ENCODE data around the gene SAXO2.
"Not testable (repeated sequence)": the region's sequence is repeated elsewhere in the genome, so short reads cannot be mapped to it uniquely, and the experiment has no call there.

The SAXO2 gene

GRCh38 chr15:82248261-82248660, 14.4 kb upstream of the SAXO2 start:
- not testable (repeated sequence) for H3K4me3 ChIP-seq (ENCODE audit: low read depth in 1 of 2, low read length in 2 of 2); H3K27me3 ChIP-seq (ENCODE audit: control insufficient read depth in 1 of 2, insufficient read depth in 2 of 2, low read length in 2 of 2); H3K27ac ChIP-seq (ENCODE audit: low read depth, low read length); H3K4me1 ChIP-seq (ENCODE audit: insufficient read depth, low read length); H3K9ac ChIP-seq (ENCODE audit: low read length); H3K9me3 ChIP-seq (ENCODE audit: low read length); H3K36me3 ChIP-seq (ENCODE audit: insufficient read depth, low read length)

DNA sequence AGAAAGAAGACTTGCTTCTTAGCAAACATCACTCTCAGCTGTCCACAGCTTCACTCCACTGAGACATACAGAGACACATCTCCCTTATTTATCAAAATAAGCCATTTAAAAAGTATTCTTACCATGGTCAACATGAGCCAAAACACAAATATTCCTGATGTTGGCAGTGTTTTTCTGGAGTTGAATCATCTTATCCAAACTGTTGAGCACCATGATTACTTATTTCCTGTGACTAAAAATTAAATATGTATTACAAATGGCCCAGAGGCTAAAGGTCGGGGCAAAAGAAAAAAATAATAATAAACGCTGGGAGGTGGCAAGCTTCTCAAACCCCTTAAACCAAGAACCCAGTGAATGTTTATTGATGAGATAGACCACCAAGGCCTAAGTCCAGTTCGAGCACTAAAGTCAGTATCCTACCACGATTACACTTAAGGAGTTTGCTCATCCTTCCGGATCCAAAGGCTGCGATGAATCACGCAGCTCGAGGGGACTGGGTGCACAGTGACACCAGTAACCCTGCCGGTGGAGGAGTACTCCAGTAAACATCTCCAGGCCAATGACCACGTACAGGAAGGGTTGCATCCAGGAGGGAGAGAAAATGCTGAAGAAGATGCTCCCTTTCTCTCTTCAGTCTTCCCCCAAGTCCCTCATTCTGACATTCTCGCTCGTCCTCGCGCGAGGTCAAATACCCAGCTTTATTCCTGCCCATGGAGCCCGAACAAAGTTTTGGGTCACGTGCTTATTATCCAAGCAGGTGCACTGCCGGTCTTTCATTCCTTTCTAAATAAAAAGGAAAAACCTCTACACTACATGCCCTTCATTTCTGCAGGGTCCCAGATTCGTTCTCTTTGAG, 824 bp upstream of the SAXO2 start:
- Histone ChIP-seq H3K4me3 (ENCODE audit: low read depth in 1 of 2, low read length in 2 of 2) (peak overlapping the region; percentile 55 to 68), H3K27ac (ENCODE audit: low read depth, low read length) (peak overlapping the region; percentile 21), H3K4me1 (ENCODE audit: insufficient read depth, low read length) (peaks cover 13% of the 10 kb centered on the region)
- H3K9me3 ChIP-seq (ENCODE audit: low read length); H3K36me3 ChIP-seq (ENCODE audit: insufficient read depth, low read length); H3K9ac ChIP-seq (ENCODE audit: low read length); H3K27me3 ChIP-seq (ENCODE audit: control insufficient read depth in 1 of 2, insufficient read depth in 2 of 2, low read length in 2 of 2): not testable (repeated sequence)

DNA sequence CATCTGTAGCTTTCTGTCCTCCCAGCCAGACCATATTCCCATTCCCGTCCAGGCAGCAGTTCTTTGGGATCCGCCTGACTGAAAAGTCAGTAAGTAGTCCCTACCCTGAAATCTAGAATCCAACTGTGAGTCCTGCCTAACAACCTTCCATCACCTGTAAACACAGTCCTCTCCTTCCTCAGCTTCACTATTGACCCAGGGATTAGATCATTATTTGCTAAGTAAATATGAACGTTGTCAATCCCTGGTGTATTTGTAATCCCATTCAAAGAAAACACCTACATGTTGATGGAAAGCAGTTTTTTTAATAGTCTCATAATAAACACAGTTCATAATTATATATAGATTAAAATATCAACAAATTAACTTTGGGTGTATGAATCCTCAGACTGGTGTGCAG, 732 bp downstream of the SAXO2 start:
- H3K9ac ChIP-seq (ENCODE audit: low read length), result no peak overlapping the region
- peak overlapping the region; percentile 21 for H3K27ac ChIP-seq (ENCODE audit: low read depth, low read length)

GRCh38 chr15:82267137-82267536, 4.5 kb downstream of the SAXO2 start:
- H3K9me3 ChIP-seq (ENCODE audit: low read length); H3K4me3 ChIP-seq (ENCODE audit: low read depth in 1 of 2, low read length in 2 of 2); H3K27me3 ChIP-seq (ENCODE audit: control insufficient read depth in 1 of 2, insufficient read depth in 2 of 2, low read length in 2 of 2); H3K36me3 ChIP-seq (ENCODE audit: insufficient read depth, low read length); H3K9ac ChIP-seq (ENCODE audit: low read length); H3K4me1 ChIP-seq (ENCODE audit: insufficient read depth, low read length); H3K27ac ChIP-seq (ENCODE audit: low read depth, low read length): not testable (repeated sequence)

More for the DNA sequence above, 732 bp downstream of the SAXO2 start:
- H3K9me3 ChIP-seq (ENCODE audit: low read length), result no peaks in the 10 kb centered on the region
- H3K36me3 ChIP-seq (ENCODE audit: insufficient read depth, low read length), result peaks cover 6% of the 10 kb centered on the region
- H3K4me1 ChIP-seq (ENCODE audit: insufficient read depth, low read length), result peaks cover 13% of the 10 kb centered on the region
- H3K4me3 ChIP-seq (ENCODE audit: low read depth in 1 of 2, low read length in 2 of 2), result peak overlapping the region; percentile 55 to 68
- no peaks in the 10 kb centered on the region for H3K27me3 ChIP-seq (ENCODE audit: control insufficient read depth in 1 of 2, insufficient read depth in 2 of 2, low read length in 2 of 2)

DNA sequence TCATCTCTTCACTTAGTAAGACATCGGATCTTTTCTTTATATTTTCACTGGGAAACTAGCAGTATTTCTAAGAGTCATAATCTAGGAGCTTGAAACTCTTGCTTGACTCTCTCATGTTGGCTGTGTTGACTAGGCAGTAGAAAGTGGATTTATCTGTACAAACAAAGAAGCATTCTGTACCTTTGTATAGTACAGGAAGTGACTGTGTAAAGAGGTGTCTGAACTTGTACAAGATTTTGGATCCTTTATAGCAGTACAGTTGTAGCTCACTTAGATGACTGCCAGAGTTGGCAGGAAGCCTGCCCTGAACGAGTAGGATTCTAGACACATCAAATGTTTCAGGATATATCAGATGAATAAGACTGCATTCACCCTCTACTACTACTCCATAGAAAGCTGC, 5.8 kb downstream of the SAXO2 start:
- not testable (repeated sequence) for H3K9ac ChIP-seq (ENCODE audit: low read length); H3K27me3 ChIP-seq (ENCODE audit: control insufficient read depth in 1 of 2, insufficient read depth in 2 of 2, low read length in 2 of 2); H3K9me3 ChIP-seq (ENCODE audit: low read length); H3K4me1 ChIP-seq (ENCODE audit: insufficient read depth, low read length); H3K36me3 ChIP-seq (ENCODE audit: insufficient read depth, low read length); H3K27ac ChIP-seq (ENCODE audit: low read depth, low read length); H3K4me3 ChIP-seq (ENCODE audit: low read depth in 1 of 2, low read length in 2 of 2)

- H3K27ac ChIP-seq (ENCODE audit: low read depth, low read length), result no peak overlapping the region
Measured at GRCh38 chr15:82272154-82272553, 9.5 kb downstream of the SAXO2 start.

GRCh38 chr15:82275410-82275809, 12.8 kb downstream of the SAXO2 start:
- Histone ChIP-seq H3K27me3 (ENCODE audit: control insufficient read depth in 1 of 2, insufficient read depth in 2 of 2, low read length in 2 of 2) (no peaks in the 10 kb centered on the region), H3K9me3 (ENCODE audit: low read length) (no peaks in the 10 kb centered on the region), H3K9ac (ENCODE audit: low read length) (no peak overlapping the region), H3K36me3 (ENCODE audit: insufficient read depth, low read length) (no peaks in the 10 kb centered on the region), H3K27ac (ENCODE audit: low read depth, low read length) (no peak overlapping the region), H3K4me1 (ENCODE audit: insufficient read depth, low read length) (no peaks in the 10 kb centered on the region), H3K4me3 (ENCODE audit: low read depth in 1 of 2, low read length in 2 of 2) (no peak overlapping the region)

More at GRCh38 chr15:82272154-82272553, 9.5 kb downstream of the SAXO2 start:
- Histone ChIP-seq H3K9me3 (ENCODE audit: low read length) (no peaks in the 10 kb centered on the region), H3K9ac (ENCODE audit: low read length) (no peak overlapping the region), H3K36me3 (ENCODE audit: insufficient read depth, low read length) (no peaks in the 10 kb centered on the region), H3K4me3 (ENCODE audit: low read depth in 1 of 2, low read length in 2 of 2) (no peak overlapping the region), H3K4me1 (ENCODE audit: insufficient read depth, low read length) (no peaks in the 10 kb centered on the region), H3K27me3 (ENCODE audit: control insufficient read depth in 1 of 2, insufficient read depth in 2 of 2, low read length in 2 of 2) (no peaks in the 10 kb centered on the region)

GRCh38 chr15:82281276-82281675, 18.7 kb downstream of the SAXO2 start:
- not testable (repeated sequence) for H3K4me1 ChIP-seq (ENCODE audit: insufficient read depth, low read length); H3K27ac ChIP-seq (ENCODE audit: low read depth, low read length); H3K9me3 ChIP-seq (ENCODE audit: low read length); H3K4me3 ChIP-seq (ENCODE audit: low read depth in 1 of 2, low read length in 2 of 2); H3K9ac ChIP-seq (ENCODE audit: low read length); H3K36me3 ChIP-seq (ENCODE audit: insufficient read depth, low read length); H3K27me3 ChIP-seq (ENCODE audit: control insufficient read depth in 1 of 2, insufficient read depth in 2 of 2, low read length in 2 of 2)

GRCh38 chr15:82282386-82282785, 19.8 kb downstream of the SAXO2 start:
- H3K27me3 ChIP-seq (ENCODE audit: control insufficient read depth in 1 of 2, insufficient read depth in 2 of 2, low read length in 2 of 2); H3K4me1 ChIP-seq (ENCODE audit: insufficient read depth, low read length); H3K9me3 ChIP-seq (ENCODE audit: low read length); H3K27ac ChIP-seq (ENCODE audit: low read depth, low read length); H3K4me3 ChIP-seq (ENCODE audit: low read depth in 1 of 2, low read length in 2 of 2); H3K36me3 ChIP-seq (ENCODE audit: insufficient read depth, low read length); H3K9ac ChIP-seq (ENCODE audit: low read length): not testable (repeated sequence)

- not testable (repeated sequence) for H3K27ac ChIP-seq (ENCODE audit: low read depth, low read length); H3K27me3 ChIP-seq (ENCODE audit: control insufficient read depth in 1 of 2, insufficient read depth in 2 of 2, low read length in 2 of 2); H3K4me3 ChIP-seq (ENCODE audit: low read depth in 1 of 2, low read length in 2 of 2); H3K9ac ChIP-seq (ENCODE audit: low read length); H3K4me1 ChIP-seq (ENCODE audit: insufficient read depth, low read length); H3K9me3 ChIP-seq (ENCODE audit: low read length); H3K36me3 ChIP-seq (ENCODE audit: insufficient read depth, low read length)
Measured at GRCh38 chr15:82284381-82284780, 21.8 kb downstream of the SAXO2 start.

- not testable (repeated sequence) for H3K27me3 ChIP-seq (ENCODE audit: control insufficient read depth in 1 of 2, insufficient read depth in 2 of 2, low read length in 2 of 2); H3K4me1 ChIP-seq (ENCODE audit: insufficient read depth, low read length); H3K4me3 ChIP-seq (ENCODE audit: low read depth in 1 of 2, low read length in 2 of 2); H3K27ac ChIP-seq (ENCODE audit: low read depth, low read length); H3K9ac ChIP-seq (ENCODE audit: low read length); H3K36me3 ChIP-seq (ENCODE audit: insufficient read depth, low read length); H3K9me3 ChIP-seq (ENCODE audit: low read length)
Measured at GRCh38 chr15:82286475-82286874, 23.9 kb downstream of the SAXO2 start.

DNA sequence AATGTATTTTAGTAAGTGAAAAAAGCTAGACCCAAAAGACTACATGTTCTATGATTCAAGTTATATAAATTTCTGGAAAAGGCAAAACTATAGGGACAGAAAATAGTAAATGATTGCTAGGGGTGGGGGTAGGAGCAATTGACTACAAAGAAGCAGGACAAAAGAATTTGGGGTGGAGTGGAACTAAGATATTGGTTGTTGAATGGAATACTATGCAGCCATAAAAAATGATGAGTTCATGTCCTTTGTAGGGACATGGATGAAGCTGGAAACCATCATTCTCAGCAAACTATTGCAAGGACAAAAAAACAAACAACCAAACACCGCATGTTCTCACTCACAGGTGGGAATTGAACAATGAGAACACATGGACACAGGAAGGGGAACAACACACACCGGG, 25.6 kb downstream of the SAXO2 start:
- H3K4me1 ChIP-seq (ENCODE audit: insufficient read depth, low read length); H3K4me3 ChIP-seq (ENCODE audit: low read depth in 1 of 2, low read length in 2 of 2); H3K27me3 ChIP-seq (ENCODE audit: control insufficient read depth in 1 of 2, insufficient read depth in 2 of 2, low read length in 2 of 2); H3K36me3 ChIP-seq (ENCODE audit: insufficient read depth, low read length); H3K9me3 ChIP-seq (ENCODE audit: low read length); H3K27ac ChIP-seq (ENCODE audit: low read depth, low read length); H3K9ac ChIP-seq (ENCODE audit: low read length): not testable (repeated sequence)

All from muscle layer of colon (tissue), 2 donors.